ENCODE measurements around the gene REELD1.

DNA sequence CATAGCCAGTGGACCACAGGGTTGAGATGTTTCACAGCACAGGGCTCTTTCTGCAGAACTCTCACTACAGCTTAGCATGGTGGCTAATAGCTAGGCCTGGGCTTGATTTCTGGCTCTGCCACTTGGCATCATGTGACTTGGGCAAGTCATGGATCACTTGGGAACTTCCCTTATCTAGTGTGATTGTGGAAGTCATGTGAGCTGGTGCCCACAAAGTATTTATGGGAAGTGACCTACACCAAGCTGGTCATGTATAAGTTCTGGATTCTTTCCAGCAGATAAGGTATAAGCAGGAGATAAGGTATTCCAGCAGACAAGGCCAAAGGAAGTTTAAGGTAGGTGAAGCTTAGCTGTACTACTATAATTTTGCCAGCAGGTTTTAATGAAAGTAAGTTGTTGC, 61.0 kb downstream of the REELD1 start:
- TF ChIP-seq CTCF (IDR thresholded peaks at IDR 0.05) (no peak), POLR2AphosphoS5 (IDR thresholded peaks at IDR 0.05) (no peak), POLR2A (IDR thresholded peaks at IDR 0.05) (no peak), EP300 (IDR thresholded peaks at IDR 0.05; ENCODE audit: low read depth) (no peak)
